Measurements from ENCODE around the gene BRIP1.

- TF ChIP-seq CTCF (IDR thresholded peaks at IDR 0.05) (no peak), POLR2AphosphoS5 (IDR thresholded peaks at IDR 0.05) (no peak), POLR2A (IDR thresholded peaks at IDR 0.05) (no peak)
These were observed 216.8 kb downstream of the BRIP1 start for GRCh38 chr17:61646482-61646881.

All from prostate gland (tissue), 2 donors.